Measurements from ENCODE around the gene PTPRQ.

Gene PTPRQ

DNA sequence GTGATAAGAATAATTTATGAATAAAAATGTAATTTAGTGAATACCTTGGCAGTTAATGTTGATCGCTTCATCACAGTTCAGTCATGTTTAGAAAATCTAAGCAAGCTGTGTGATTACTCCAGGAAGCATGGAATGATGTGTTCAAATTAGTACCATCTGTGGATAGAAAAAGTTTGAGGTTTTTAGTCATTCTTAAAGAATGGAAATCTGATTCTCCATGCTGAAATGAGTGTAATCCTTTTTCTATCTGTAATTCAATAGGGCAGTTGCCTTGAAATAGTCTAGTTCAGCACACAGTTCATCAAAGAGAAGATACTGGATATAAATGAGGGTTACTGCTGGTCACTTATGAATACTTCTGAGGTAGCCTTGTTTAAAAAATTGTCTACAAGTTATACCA is 136.2 kb downstream of the PTPRQ start:
- Histone ChIP-seq H3K4me1 (ENCODE audit: control insufficient read depth, insufficient read depth, low read length) (no peaks in the 10 kb centered on the region), H3K4me3 (ENCODE audit: low read depth, low read length) (no peak overlapping the region), H3K27me3 (ENCODE audit: control insufficient read depth, insufficient read depth, low read length) (no peaks in the 10 kb centered on the region), H3K9ac (ENCODE audit: low read depth, low read length) (no peak overlapping the region), H3K9me3 (ENCODE audit: control insufficient read depth, insufficient read depth, low read length) (no peaks in the 10 kb centered on the region), H3K36me3 (ENCODE audit: control insufficient read depth, insufficient read depth, low read length) (no peaks in the 10 kb centered on the region)

DNA sequence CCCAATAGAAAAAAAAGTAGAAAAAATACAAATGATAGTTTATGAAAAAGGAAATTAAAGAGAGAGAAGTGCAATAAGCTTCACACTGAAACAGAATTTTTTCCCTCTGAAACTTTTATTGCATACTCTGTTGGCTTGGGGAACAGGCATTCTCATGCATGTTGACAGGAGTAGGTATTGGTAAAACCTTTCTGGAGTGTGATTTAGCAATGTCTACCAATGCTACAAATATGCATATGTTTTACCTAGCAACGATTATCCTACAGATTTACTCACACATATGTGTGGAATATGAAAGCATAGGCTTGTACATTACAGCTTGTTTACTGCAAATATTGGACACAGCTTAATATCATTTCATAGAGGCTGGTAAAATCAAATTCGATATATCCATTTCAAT is 137.7 kb downstream of the PTPRQ start:
- Histone ChIP-seq H3K9ac (ENCODE audit: low read depth, low read length) (no peak overlapping the region), H3K4me3 (ENCODE audit: low read depth, low read length) (no peak overlapping the region), H3K4me1 (ENCODE audit: control insufficient read depth, insufficient read depth, low read length) (no peaks in the 10 kb centered on the region), H3K36me3 (ENCODE audit: control insufficient read depth, insufficient read depth, low read length) (no peaks in the 10 kb centered on the region), H3K27me3 (ENCODE audit: control insufficient read depth, insufficient read depth, low read length) (no peaks in the 10 kb centered on the region), H3K9me3 (ENCODE audit: control insufficient read depth, insufficient read depth, low read length) (no peaks in the 10 kb centered on the region)

DNA sequence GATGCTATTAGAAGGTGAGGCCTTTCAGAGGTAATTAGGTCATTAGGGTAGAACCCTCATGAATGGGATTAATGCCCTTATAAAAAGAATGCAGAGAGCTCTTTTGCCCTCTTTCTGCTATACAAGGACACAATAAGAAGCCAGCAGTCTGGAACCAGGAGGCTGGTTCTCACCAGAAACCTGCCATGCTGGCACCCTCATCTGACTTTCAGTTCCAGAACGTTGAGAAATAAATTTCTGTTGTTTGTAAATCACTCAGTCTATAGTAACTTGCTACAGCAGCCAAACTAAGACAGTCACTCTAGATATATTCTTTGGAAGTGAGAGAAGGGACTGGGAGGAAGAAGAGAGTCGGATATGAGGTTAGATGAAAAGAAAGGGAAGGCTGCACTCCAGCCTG is 138.4 kb downstream of the PTPRQ start:
- Histone ChIP-seq H3K4me1 (ENCODE audit: control insufficient read depth, insufficient read depth, low read length) (no peaks in the 10 kb centered on the region), H3K9ac (ENCODE audit: low read depth, low read length) (no peak overlapping the region), H3K4me3 (ENCODE audit: low read depth, low read length) (no peak overlapping the region), H3K27me3 (ENCODE audit: control insufficient read depth, insufficient read depth, low read length) (no peaks in the 10 kb centered on the region), H3K36me3 (ENCODE audit: control insufficient read depth, insufficient read depth, low read length) (no peaks in the 10 kb centered on the region), H3K9me3 (ENCODE audit: control insufficient read depth, insufficient read depth, low read length) (no peaks in the 10 kb centered on the region)

DNA sequence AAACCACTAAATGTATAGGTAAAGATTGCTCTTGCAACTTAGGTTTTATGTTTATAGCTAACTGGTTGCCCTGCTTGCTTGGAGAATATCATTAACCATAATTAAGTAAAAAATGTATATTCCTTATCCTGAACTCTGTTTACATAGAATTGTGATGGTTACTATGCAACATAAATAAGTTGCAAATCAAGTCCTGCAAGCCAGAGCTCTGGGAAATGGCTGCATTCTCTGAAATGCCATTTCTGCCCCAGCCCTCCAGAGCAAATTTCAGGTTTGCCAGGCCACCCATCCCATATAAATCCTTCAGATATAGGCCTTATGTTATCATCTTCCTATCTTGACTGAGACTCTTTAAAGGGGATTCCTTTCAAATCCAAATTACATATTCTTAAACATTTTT is 145.0 kb downstream of the PTPRQ start:
- H3K4me1 ChIP-seq (ENCODE audit: control insufficient read depth, insufficient read depth, low read length): no peaks in the 10 kb centered on the region
- no peak overlapping the region for H3K9ac ChIP-seq (ENCODE audit: low read depth, low read length)
- no peaks in the 10 kb centered on the region for H3K36me3 ChIP-seq (ENCODE audit: control insufficient read depth, insufficient read depth, low read length)
- no peaks in the 10 kb centered on the region for H3K9me3 ChIP-seq (ENCODE audit: control insufficient read depth, insufficient read depth, low read length)
- no peak overlapping the region for H3K4me3 ChIP-seq (ENCODE audit: low read depth, low read length)
- H3K27me3 ChIP-seq (ENCODE audit: control insufficient read depth, insufficient read depth, low read length): no peaks in the 10 kb centered on the region

DNA sequence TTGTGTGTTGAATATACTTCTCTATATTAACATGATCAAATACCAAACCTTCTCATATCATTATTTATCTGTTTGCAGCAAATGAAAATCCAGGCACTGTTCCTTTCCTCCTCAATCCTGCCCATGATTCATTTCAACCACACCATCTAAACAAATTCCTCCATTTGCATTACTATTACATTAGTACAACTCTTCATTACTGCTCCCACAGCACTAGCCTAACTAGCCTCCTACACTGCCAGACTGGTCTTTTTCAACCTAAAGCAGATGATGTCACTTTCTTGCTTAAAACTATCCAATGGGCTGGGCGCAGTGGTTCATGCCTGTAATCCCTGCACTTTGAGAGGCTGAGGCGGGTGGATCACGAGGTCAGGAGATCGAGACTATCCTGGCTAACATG is 146.1 kb downstream of the PTPRQ start:
- H3K4me3 ChIP-seq (ENCODE audit: low read depth, low read length): no peak overlapping the region
- H3K9ac ChIP-seq (ENCODE audit: low read depth, low read length): no peak overlapping the region
- no peaks in the 10 kb centered on the region for H3K27me3 ChIP-seq (ENCODE audit: control insufficient read depth, insufficient read depth, low read length)
- no peaks in the 10 kb centered on the region for H3K36me3 ChIP-seq (ENCODE audit: control insufficient read depth, insufficient read depth, low read length)
- no peaks in the 10 kb centered on the region for H3K9me3 ChIP-seq (ENCODE audit: control insufficient read depth, insufficient read depth, low read length)
- no peaks in the 10 kb centered on the region for H3K4me1 ChIP-seq (ENCODE audit: control insufficient read depth, insufficient read depth, low read length)

DNA sequence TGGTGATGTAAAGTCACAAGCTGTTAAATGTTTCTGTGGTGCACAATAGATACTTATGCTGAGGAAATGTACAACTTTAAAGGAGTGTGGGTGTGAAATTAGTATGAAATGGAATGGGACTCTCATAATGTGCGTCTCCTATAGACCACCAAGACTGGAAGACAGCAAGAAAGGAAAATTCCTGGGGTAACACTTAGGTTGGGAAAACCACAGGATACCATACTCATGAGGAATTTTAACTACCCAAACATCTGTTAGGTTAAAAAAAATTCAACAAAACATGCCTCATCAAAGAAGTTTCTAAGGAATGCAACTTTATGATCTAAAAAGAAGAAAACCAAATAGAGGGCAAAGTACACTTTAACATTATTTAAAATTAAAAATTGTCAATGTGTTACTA is 149.7 kb downstream of the PTPRQ start:
- Histone ChIP-seq H3K36me3 (ENCODE audit: control insufficient read depth, insufficient read depth, low read length) (no peaks in the 10 kb centered on the region), H3K27me3 (ENCODE audit: control insufficient read depth, insufficient read depth, low read length) (no peaks in the 10 kb centered on the region), H3K9ac (ENCODE audit: low read depth, low read length) (no peak overlapping the region), H3K4me3 (ENCODE audit: low read depth, low read length) (no peak overlapping the region), H3K4me1 (ENCODE audit: control insufficient read depth, insufficient read depth, low read length) (no peaks in the 10 kb centered on the region), H3K9me3 (ENCODE audit: control insufficient read depth, insufficient read depth, low read length) (no peaks in the 10 kb centered on the region)

DNA sequence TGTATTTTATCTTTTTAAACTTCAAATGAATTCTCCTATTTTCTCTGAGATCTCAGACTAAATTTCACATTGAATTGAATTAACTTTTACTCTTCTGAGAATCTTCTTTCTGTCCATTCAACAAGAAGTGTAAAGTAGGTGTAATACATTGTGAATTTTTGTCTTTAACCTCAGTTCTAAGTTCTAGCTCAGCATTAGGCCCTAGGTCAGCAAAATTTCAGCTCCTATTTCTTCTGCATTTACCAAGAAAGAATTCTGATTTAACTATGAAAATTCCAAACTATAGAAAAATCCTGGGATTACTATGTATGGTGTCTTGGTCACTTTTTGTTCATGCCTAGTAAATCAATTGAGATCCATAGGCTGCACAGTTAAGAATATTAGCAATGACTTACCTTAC is 152.5 kb downstream of the PTPRQ start:
- Histone ChIP-seq H3K9ac (ENCODE audit: low read depth, low read length) (no peak overlapping the region), H3K4me3 (ENCODE audit: low read depth, low read length) (no peak overlapping the region), H3K27me3 (ENCODE audit: control insufficient read depth, insufficient read depth, low read length) (no peaks in the 10 kb centered on the region), H3K4me1 (ENCODE audit: control insufficient read depth, insufficient read depth, low read length) (no peaks in the 10 kb centered on the region), H3K36me3 (ENCODE audit: control insufficient read depth, insufficient read depth, low read length) (no peaks in the 10 kb centered on the region), H3K9me3 (ENCODE audit: control insufficient read depth, insufficient read depth, low read length) (no peaks in the 10 kb centered on the region)

DNA sequence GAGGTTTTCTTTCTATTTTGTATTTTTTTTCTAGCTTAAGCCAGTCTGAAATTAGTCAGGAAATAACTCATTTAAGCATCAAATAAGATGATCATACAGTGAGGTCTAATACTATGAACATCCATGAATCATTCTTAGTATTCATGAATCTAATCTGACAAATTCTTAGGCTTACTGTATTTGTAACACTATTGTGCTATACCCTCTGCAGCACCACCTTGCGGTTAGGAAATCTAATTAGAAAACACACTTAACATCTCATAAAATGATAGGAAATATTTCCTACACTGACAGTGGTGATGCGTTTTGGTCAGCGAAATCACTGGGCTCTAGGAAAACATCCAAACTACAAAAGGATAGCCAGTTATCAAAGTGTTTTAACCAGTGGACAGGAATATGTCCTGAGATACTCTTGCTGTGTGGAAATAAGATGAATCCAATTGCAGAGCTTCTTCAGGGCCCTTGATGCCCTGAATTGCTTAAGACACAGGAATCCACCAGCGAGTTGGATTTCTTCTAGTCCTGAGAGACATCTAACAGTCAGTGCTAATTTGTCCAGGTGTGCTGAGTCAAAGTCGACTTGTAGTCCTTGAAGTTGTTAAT is 154.1 kb downstream of the PTPRQ start:
- H3K4me1 ChIP-seq (ENCODE audit: control insufficient read depth, insufficient read depth, low read length): no peaks in the 10 kb centered on the region
- no peaks in the 10 kb centered on the region for H3K9me3 ChIP-seq (ENCODE audit: control insufficient read depth, insufficient read depth, low read length)
- H3K4me3 ChIP-seq (ENCODE audit: low read depth, low read length): no peak overlapping the region
- H3K9ac ChIP-seq (ENCODE audit: low read depth, low read length): no peak overlapping the region
- no peaks in the 10 kb centered on the region for H3K36me3 ChIP-seq (ENCODE audit: control insufficient read depth, insufficient read depth, low read length)
- H3K27me3 ChIP-seq (ENCODE audit: control insufficient read depth, insufficient read depth, low read length): no peaks in the 10 kb centered on the region

DNA sequence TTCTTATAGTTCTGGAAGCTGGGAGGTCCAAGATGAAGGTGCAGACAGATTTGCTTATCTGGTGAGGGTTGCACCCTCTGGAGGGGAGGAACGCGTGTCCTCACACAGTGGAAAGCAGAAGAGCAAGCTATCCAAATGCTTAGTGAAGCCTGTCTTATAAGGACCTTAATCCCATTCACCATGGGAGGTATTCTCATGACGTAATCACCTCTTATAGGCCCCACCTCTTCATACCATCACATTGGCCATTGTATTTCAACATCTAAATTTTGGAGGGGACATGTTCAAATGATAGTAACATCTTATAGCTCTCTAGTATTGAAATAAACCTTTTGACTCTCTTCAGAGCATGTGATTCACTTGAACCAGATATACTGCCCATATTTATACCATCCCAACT is 158.4 kb downstream of the PTPRQ start:
- H3K27me3 ChIP-seq (ENCODE audit: control insufficient read depth, insufficient read depth, low read length): no peaks in the 10 kb centered on the region
- H3K36me3 ChIP-seq (ENCODE audit: control insufficient read depth, insufficient read depth, low read length): no peaks in the 10 kb centered on the region
- H3K9ac ChIP-seq (ENCODE audit: low read depth, low read length): no peak overlapping the region
- H3K4me3 ChIP-seq (ENCODE audit: low read depth, low read length): no peak overlapping the region
- no peaks in the 10 kb centered on the region for H3K9me3 ChIP-seq (ENCODE audit: control insufficient read depth, insufficient read depth, low read length)
- H3K4me1 ChIP-seq (ENCODE audit: control insufficient read depth, insufficient read depth, low read length): no peaks in the 10 kb centered on the region

DNA sequence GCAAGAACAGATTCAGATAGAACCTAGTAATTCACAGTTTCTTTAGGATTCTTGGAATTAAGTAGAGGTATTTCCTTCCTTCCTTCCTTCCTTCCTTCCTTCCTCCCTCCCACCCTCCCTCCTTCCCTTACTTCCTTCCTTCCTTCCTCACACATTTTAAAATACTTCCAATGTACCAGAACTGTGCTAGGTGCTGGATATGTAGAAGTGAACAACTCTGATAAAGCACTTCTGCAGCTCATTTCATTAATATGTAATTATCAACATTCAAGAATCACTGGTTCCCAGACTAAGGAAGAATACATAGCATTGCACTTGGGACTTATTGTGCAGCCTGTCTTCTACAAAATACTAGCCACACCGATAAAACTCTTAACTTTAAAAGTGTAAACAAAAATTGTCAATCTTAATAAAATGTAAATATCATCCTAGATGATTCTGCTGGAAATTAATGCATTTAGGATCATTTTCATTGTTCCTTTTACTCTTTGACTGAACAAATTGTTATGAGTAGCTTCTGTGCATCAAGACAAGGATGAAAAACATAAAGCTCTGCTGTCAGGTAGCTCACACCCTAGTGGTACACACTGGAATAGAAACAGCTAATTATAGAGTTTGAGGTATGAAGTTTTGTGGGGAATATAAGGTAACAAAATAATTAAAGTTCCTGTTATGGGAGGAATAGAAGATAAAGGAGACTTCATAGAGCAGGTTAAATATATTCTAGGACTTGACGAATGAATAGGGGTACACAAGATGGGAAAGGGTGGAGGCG is 163.5 kb downstream of the PTPRQ start:
- H3K4me1 ChIP-seq (ENCODE audit: control insufficient read depth, insufficient read depth, low read length): no peaks in the 10 kb centered on the region
- no peak overlapping the region for H3K9ac ChIP-seq (ENCODE audit: low read depth, low read length)

DNA sequence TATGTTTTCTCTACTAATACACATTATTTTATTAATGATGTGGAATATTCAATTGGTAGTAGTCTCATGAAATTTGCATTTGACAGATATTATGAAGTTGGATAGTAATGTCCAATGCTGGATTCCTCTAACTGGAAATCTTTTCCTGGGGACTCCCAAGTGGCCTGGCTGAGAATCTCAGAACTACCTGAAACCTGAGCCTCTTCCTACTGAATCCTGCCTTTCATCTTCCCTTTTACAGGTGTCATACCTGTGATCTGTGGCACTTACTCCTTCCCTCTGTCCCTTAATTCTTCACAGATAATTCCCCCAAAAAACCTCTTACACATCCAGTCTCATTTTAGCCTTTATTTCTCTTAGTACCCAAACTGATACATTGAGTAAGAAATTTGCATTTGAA is 173.7 kb downstream of the PTPRQ start:
- Histone ChIP-seq H3K9ac (ENCODE audit: low read depth, low read length) (no peak overlapping the region), H3K9me3 (ENCODE audit: control insufficient read depth, insufficient read depth, low read length) (no peaks in the 10 kb centered on the region), H3K4me1 (ENCODE audit: control insufficient read depth, insufficient read depth, low read length) (no peaks in the 10 kb centered on the region), H3K4me3 (ENCODE audit: low read depth, low read length) (no peak overlapping the region), H3K36me3 (ENCODE audit: control insufficient read depth, insufficient read depth, low read length) (no peaks in the 10 kb centered on the region), H3K27me3 (ENCODE audit: control insufficient read depth, insufficient read depth, low read length) (no peaks in the 10 kb centered on the region)

More for the DNA sequence above, 163.5 kb downstream of the PTPRQ start:
- no peak overlapping the region for H3K4me3 ChIP-seq (ENCODE audit: low read depth, low read length)
- H3K36me3 ChIP-seq (ENCODE audit: control insufficient read depth, insufficient read depth, low read length): no peaks in the 10 kb centered on the region
- no peaks in the 10 kb centered on the region for H3K9me3 ChIP-seq (ENCODE audit: control insufficient read depth, insufficient read depth, low read length)
- H3K27me3 ChIP-seq (ENCODE audit: control insufficient read depth, insufficient read depth, low read length): no peaks in the 10 kb centered on the region

DNA sequence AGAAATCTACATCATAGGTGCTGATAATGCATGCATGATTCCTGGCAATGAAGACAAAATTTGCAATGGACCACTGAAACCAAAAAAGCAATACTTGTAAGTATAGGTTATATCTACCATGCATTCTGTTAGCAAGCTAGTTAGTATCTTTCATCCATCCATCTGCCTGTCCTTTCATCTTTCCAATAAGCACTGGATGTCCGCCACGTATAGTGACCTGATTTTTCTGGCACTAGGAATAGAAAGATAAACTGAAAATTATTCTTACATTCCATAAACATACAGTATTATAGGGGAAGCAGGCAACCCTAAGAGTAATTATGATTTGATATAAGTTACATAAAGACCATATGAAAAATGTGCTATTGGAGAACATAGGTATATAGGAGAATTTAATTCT is 176.2 kb downstream of the PTPRQ start:
- Histone ChIP-seq H3K4me3 (ENCODE audit: low read depth, low read length) (no peak overlapping the region), H3K36me3 (ENCODE audit: control insufficient read depth, insufficient read depth, low read length) (no peaks in the 10 kb centered on the region), H3K9ac (ENCODE audit: low read depth, low read length) (no peak overlapping the region), H3K27me3 (ENCODE audit: control insufficient read depth, insufficient read depth, low read length) (no peaks in the 10 kb centered on the region), H3K4me1 (ENCODE audit: control insufficient read depth, insufficient read depth, low read length) (no peaks in the 10 kb centered on the region), H3K9me3 (ENCODE audit: control insufficient read depth, insufficient read depth, low read length) (no peaks in the 10 kb centered on the region)

Data from iPS-15b (cell line).